GM18861 (cell line): ENCODE data around the gene CCSAP.
"Not testable (repeated sequence)": the region's sequence is repeated elsewhere in the genome, so short reads cannot be mapped to it uniquely, and the experiment has no call there.

Source experiments
- ATAC-seq: cut with Tn5 transposase; IDR thresholded peaks from one replicate; pipeline ENCODE4 v1.9.1; 2021; ENCODE audit not compliant: unreplicated experiment

Gene CCSAP

GRCh38 chr1:229326601-229327000, 16.2 kb downstream of the CCSAP start:
- ATAC-seq, result no peak

DNA sequence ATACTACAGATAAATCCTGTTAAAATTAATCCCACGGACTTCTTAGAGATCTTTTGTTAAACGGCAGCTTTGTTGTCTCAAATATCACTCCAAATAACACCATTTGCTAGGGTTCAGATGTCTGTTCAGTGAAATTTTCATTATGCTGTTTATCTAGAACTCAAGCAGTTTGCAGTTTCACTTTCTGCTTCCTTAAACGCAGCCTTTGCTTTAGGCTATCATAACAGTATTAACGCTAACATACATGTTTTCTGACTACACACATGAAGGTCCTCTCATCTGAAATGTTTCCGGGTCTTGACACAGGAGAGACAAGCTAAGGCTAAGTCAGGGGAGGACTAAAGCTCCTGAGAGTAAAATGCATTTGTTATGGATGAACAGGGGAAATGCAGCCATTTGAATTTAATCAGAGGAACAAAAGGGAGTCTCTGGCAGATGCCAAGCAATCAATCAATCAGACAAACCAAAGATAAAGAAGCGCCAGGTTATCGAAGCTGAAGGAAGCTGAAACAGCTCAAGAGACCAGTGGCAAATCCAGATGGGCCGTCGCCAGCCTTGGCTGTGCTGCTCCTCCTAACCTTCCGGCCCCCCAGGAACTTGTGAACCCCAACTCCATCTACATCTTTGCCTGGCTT, 16.9 kb downstream of the CCSAP start:
- ATAC-seq, result no peak

DNA sequence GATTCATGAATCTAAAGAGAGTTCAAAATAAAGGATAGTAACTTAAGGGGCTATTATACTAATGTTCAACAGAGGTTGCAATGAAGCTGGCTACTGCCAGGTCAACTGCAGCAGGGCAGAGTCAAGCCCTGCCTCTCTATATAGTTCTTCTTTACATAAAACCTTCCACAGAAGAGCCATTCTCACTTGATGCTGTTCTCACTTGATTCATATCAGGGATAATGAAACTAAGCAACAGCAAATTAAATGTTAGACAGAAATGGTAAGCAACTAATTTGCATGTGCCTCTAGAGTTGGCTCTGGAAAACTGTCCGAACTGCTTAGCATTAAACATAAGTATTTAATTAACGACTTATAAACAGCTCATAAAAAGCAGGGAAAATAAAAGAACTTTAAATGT, 17.4 kb downstream of the CCSAP start:
- no peak for ATAC-seq

DNA sequence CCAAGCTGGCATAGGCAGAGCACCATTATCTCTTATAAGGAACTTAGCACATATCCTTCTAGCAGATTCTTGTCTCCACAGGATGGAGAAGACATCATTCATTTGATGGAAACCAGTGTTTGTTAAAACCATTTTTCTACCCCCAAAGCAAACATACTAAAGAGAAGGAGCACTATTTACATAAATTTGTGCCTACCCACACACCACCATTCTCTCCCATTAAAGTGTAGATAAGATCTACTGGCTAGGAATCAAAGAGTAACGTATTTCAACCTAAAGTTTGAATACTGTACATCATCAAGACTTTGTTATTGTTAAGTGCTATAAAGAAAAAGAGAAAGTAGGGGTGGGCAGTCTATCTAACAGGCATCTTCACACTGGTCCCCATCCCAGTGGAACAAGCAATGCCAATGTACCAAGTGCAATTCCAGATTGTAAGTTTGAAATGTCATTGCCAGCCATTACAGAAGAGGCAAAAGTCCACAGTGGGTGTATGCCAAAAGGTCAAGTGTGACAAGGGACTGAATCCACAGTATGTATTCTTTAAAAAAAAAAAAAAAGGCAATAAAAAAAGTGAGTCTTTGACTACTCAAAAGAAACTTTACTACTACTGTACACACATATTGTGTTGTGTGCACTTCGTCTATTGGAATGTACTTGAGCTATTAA, 18.8 kb downstream of the CCSAP start:
- ATAC-seq, result no peak

DNA sequence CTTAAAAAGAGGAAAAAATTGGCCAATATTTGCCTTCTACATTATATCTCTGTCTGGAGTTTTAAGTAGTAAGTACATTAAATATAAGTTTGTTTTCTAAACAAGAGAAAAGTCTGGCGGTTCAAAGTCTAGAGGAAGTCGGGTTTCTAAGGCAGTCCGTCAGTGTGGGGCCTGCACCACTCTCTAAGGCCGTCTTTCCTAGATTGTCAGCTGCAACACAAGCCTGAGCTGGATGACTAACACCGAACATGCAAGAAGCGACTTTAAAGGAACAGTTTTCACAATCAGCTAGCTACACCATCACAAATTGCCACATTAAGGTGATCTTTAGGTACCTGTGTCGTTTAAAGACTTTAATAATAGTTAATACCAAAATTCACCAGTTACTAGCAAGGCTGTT, 19.6 kb downstream of the CCSAP start:
- ATAC-seq, result no peak

- no peak for ATAC-seq
Measured at GRCh38 chr1:229319487-229319886, 23.4 kb downstream of the CCSAP start.

DNA sequence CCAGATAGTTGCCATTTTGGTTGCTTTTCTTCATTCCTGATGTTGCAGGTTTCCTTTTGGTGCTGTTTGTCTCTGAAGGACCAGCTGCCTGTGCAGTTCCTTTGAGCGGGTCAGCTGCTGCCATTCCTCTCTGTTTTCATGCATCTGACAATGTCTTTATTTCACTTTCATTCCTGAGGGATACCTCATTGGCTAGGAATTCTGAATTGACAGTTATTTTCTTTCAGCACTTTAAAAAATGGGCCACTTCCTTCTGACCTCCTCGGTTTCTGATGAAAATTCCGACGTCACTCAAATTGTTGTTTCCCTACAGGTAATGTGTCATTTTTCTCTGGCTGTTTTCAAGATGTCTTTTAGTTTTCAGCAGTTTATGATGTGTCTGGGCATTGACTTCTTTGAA, 24.8 kb downstream of the CCSAP start:
- ATAC-seq, result no peak

DNA sequence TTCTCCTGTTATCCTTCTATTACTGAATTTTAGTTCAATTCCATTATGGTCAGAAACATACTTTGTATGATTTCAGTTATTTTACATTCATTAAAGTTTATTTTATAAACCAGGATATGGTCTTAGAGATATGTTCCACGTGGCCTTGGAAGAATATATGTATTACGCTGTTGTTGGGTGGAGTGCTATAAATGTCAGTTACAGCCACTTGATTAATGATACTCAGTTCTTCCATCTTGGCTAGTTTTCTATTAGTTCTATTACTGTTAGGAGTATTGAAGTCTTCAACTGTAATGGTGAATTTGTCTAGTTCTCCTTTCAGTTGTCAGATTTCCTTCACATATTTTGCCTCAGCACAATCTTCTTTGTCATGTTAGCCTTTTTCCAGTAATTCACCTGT, 26.7 kb downstream of the CCSAP start:
- no peak for ATAC-seq

DNA sequence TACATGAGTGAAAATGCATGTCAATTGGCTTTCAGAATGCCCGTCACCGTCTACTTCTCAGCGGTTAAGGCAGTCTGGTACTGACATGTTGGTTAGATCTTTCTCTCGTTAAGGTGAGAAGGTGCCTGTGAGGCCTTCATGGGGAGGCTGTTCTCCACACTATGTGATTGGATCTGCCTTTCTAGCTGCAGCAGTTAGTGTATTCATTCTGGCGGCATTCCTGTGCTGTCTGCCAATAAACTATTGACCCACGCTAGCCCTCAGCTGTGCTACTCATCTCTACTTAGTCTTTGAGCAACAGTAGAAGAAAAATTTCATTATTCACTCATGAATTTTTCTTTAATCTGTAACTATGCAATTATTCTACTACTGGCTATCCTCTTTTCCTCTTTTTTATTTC, 32.0 kb downstream of the CCSAP start:
- ATAC-seq, result no peak

GRCh38 chr1:229309684-229310083, 33.2 kb downstream of the CCSAP start:
- no peak for ATAC-seq

DNA sequence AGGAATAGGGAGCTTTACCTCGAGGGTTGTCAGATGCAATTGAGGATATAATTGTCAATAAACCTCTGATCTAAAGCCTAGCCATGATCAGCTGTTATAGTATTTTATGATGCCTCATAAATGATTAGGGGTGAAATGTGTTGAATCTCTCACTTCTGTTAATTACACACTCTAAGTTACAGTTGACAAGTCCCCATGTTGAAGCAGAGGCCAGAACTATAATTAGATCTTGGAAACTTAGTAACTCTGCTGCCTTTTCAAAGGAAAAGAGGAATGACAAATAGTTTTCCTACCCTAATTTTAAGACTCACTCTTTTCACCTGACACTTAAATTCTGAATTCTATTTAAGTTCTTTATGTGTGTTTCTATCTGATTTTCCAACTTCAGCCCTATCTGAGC, 33.8 kb downstream of the CCSAP start:
- no peak for ATAC-seq

DNA sequence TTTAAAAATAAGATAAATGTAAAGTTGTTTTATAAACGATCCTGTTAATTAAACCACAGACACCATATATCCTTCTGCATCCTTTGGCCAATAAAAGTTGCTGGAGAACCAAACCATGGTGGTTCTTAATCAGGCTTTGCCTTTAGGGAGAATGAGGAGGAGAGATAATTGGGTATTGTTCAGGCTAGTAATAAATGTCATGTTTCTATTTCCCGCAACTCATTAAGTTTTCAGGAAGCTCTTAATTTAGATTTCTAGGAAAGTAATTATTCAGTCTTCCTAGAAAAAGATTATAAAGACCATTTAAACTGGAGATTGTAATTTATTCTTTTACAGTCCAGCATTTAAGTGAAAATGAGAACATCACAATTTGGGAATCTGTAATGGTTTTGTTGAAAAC, 37.5 kb downstream of the CCSAP start:
- no peak for ATAC-seq

- ATAC-seq, result no peak
Measured at GRCh38 chr1:229303855-229304254, 39.0 kb downstream of the CCSAP start.

DNA sequence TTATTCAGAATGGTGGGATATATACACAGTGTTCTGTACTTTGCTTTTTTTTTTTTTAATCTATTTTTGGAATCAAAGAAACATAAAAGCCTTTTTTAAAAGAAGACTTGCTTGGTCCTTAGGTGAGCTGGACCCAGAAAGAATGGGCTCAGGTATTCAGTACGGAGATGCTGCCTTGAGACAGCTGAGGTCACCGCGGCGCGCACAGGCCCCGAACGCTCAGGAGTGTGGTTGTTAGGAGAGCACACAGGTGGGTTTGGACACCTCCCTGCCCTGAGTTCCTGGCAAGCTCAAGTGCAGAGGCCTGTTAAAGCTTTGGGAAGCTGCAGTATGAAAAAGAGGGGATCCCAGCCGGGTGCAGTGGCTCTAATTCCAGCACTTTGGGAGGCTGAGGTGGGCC, 40.1 kb downstream of the CCSAP start:
- ATAC-seq, result no peak

DNA sequence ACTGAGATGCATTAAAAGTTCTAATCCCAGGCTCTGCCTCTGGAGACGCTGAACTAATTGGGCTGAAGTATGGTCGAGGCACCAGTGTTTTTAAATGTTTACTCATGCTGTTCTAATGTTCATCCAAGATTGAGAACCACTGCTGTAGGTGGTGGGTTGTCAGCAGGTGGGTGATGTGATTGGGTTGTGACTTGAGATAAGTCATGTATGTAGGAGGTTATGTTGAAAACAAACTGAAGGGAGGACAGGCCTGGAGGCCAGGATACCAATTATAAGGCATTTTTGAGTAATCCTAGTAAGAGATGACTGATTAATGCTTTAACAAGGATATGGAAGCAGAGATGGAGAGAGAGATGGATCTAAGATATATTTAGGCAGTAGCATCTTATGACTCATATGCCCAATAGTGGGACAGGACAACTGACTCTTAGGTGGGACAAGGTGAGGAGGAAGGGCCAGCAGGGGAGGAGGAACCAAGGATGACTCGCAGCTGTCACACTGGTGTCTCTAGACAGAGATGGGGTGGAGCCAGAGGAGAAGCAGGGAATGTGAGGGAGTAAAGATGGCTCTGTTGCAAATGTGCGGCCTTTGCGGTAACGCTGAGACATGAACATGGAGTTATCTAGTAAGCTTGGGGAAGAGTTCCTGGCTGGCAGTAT, 42.6 kb downstream of the CCSAP start:
- ATAC-seq, result no peak

GRCh38 chr1:229298887-229299503, 43.9 kb downstream of the CCSAP start:
- no peak for ATAC-seq

GRCh38 chr1:229298420-229298819, 44.4 kb downstream of the CCSAP start:
- ATAC-seq, result no peak

GRCh38 chr1:229297746-229298145, 45.1 kb downstream of the CCSAP start:
- ATAC-seq, result no peak

GRCh38 chr1:229296541-229296941, 46.3 kb downstream of the CCSAP start:
- no peak for ATAC-seq

DNA sequence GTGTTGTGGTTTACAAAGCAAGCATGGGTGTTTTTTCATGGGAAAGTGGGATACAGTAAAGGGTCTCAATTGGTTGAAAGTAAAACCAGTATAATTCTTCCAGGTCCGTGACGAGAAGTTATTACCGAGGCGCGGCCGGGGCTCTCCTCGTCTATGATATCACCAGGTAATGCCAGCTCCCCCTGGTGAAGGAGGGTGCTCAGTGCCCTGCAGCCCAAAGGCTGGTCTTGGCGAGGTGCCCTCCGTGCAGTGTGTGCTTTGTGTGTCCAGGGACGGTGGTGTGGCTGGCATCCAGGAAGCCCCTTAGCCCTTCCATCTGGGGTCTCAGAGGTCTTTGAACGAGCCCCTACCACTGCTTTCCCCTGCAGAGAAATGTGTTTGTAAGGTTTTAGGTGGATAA, 47.1 kb downstream of the CCSAP start:
- ATAC-seq, result no peak

GRCh38 chr1:229293528-229294204, 49.2 kb downstream of the CCSAP start:
- no peak for ATAC-seq

DNA sequence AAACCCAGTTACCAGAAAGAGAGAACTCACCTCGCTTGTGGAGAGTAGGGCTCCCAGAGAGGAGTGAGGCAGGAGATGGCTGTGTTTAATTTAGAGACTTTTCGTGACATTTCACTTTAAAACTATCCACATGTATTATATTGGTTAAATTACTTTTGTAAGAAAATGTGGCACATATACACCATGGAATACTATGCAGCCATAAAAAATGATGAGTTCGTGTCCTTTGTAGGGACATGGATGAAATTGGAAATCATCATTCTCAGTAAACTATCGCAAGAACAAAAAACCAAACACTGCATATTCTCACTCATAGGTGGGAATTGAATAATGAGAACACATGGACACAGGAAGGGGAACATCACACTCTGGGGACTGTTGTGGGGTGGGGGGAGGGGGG, 51.2 kb downstream of the CCSAP start:
- not testable (repeated sequence) for ATAC-seq
